Osteoblast (primary cell): ENCODE results near the gene GPR89A. TPM values are rescaled to one million over a fixed set of nuclear protein-coding genes. Genes with fewer than 3 reads are reported as not detected.
A peak's percentile ranks its signal among the peaks of the same experiment; 100 is the strongest.

Experiments used
- DNase-seq: peaks from one replicate; pipeline ENCODE4 v3.0.0; 2011; ENCODE audit warnings: low spot score, mixed read lengths; ENCODE audit not compliant: insufficient read length; ENCODE audit errors: missing footprints
- H2AFZ ChIP-seq: 2 replicates; pipeline ENCODE4 v1.6.0; 2011; ENCODE audit warnings: mild to moderate bottlenecking, low read length
- H3K27ac ChIP-seq: 2 replicates; pipeline ENCODE4 v1.5.1; 2011; ENCODE audit warnings: mild to moderate bottlenecking, low read depth, low read length, moderate library complexity
- H3K27me3 ChIP-seq: 2 replicates; pipeline ENCODE4 v1.6.0; 2012; ENCODE audit warnings: mild to moderate bottlenecking, control low read depth, inconsistent platforms, low read length, moderate library complexity; ENCODE audit not compliant: insufficient read depth
- H3K36me3 ChIP-seq: 2 replicates; pipeline ENCODE4 v1.5.1; 2011; ENCODE audit warnings: mild to moderate bottlenecking, low read length, control low read depth, moderate library complexity; ENCODE audit not compliant: insufficient read depth
- H3K4me1 ChIP-seq: 2 replicates; pipeline ENCODE4 v1.5.1; 2011; ENCODE audit warnings: mild to moderate bottlenecking, low read length, control low read depth, moderate library complexity; ENCODE audit not compliant: insufficient read depth
- H3K4me2 ChIP-seq: 2 replicates; pipeline ENCODE4 v1.6.0; 2011; ENCODE audit warnings: mild to moderate bottlenecking, low read length; ENCODE audit not compliant: insufficient read depth
- H3K4me3 ChIP-seq: fragments of 200-600 bp; sonication (generic); 3 replicates; pipeline ENCODE4 v1.5.1; 2012; ENCODE audit warnings: mild to moderate bottlenecking, low read length, inconsistent platforms; ENCODE audit not compliant: insufficient read depth
- H3K79me2 ChIP-seq: 2 replicates; pipeline ENCODE4 v1.6.0; 2012; ENCODE audit warnings: mild to moderate bottlenecking, low read length, control low read depth, inconsistent platforms; ENCODE audit not compliant: insufficient read depth
- H3K9me3 ChIP-seq: 2 replicates; pipeline ENCODE4 v1.5.1; 2011; ENCODE audit warnings: low read depth, low read length, control low read depth
- H4K20me1 ChIP-seq: 2 replicates; pipeline ENCODE4 v1.6.0; 2012; ENCODE audit warnings: mild to moderate bottlenecking, low read length, control low read depth; ENCODE audit not compliant: insufficient read depth
- total RNA-seq: library from RNA; depleted of rRNA; stranded (reverse); fragments of >200 nt; gene quantifications from 2 replicates; pipeline ENCODE4 v1.2.3, GENCODE V29; 2012
- TF ChIP-seq, protein P1 (sequence below): IDR thresholded peaks from 2 replicates; pipeline ENCODE4 v1.5.1; 2011; ENCODE audit warnings: mild to moderate bottlenecking, low read depth, low read length, moderate library complexity; ENCODE audit errors: extremely low read depth

GPR89A gene
- total RNA-seq, 1 donor = 33.7 TPM

GRCh38 chr1:145707183-145707867, 99.5 kb downstream of the GPR89A start, which contains the start of gene PDZK1:
TSS of gene PDZK1 (minus strand) at chr1:145707368. CDS start at chr1:145688021, 19,347 bp downstream.
- Histone ChIP-seq H3K79me2 (no peaks in the 10 kb centered on the region), H3K9me3 (no peaks in the 10 kb centered on the region), H2AFZ (peak within 1 kb of the TSS; percentile 53), H3K4me1 (peaks cover 10% of the 10 kb centered on the region), H4K20me1 (no peaks in the 10 kb centered on the region), H3K4me3 (no peak within 1 kb of the TSS), H3K4me2 (no peak within 1 kb of the TSS), H3K27me3 (no peaks in the 10 kb centered on the region), H3K36me3 (no peaks in the 10 kb centered on the region), H3K27ac (no peak within 1 kb of the TSS)
- TF ChIP-seq, protein P1, sequence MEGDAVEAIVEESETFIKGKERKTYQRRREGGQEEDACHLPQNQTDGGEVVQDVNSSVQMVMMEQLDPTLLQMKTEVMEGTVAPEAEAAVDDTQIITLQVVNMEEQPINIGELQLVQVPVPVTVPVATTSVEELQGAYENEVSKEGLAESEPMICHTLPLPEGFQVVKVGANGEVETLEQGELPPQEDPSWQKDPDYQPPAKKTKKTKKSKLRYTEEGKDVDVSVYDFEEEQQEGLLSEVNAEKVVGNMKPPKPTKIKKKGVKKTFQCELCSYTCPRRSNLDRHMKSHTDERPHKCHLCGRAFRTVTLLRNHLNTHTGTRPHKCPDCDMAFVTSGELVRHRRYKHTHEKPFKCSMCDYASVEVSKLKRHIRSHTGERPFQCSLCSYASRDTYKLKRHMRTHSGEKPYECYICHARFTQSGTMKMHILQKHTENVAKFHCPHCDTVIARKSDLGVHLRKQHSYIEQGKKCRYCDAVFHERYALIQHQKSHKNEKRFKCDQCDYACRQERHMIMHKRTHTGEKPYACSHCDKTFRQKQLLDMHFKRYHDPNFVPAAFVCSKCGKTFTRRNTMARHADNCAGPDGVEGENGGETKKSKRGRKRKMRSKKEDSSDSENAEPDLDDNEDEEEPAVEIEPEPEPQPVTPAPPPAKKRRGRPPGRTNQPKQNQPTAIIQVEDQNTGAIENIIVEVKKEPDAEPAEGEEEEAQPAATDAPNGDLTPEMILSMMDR = no peak
- DNase-seq = no peak

DNA sequence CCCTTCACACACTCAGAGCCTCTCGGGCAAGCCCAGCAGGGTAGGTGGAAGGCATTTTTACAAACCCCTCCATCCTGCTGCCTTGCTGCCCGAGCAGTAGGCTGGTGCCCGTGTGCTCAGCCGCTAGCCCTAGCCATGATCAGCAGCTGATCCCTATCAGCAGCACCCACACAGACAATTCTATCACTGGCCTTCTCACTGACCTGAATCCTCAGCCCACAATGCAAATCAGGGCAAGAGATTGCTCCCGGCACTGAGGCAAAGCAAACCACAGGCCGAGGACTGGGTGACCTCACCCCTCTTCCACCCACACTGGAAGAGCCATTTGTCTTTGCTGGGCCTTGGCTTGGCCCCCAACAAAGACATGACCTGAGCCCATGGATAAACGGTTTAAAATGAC, 100.3 kb downstream of the GPR89A start:
- TF ChIP-seq, protein P1 = no peak
- Histone ChIP-seq H3K27me3 (no peaks in the 10 kb centered on the region), H3K4me3 (no peak overlapping the region), H3K27ac (no peak overlapping the region), H4K20me1 (no peaks in the 10 kb centered on the region), H3K79me2 (no peaks in the 10 kb centered on the region), H3K4me2 (no peak overlapping the region), H2AFZ (peak overlapping the region; percentile 53), H3K4me1 (peaks cover 10% of the 10 kb centered on the region), H3K36me3 (no peaks in the 10 kb centered on the region), H3K9me3 (no peaks in the 10 kb centered on the region)
- DNase-seq = no peak

DNA sequence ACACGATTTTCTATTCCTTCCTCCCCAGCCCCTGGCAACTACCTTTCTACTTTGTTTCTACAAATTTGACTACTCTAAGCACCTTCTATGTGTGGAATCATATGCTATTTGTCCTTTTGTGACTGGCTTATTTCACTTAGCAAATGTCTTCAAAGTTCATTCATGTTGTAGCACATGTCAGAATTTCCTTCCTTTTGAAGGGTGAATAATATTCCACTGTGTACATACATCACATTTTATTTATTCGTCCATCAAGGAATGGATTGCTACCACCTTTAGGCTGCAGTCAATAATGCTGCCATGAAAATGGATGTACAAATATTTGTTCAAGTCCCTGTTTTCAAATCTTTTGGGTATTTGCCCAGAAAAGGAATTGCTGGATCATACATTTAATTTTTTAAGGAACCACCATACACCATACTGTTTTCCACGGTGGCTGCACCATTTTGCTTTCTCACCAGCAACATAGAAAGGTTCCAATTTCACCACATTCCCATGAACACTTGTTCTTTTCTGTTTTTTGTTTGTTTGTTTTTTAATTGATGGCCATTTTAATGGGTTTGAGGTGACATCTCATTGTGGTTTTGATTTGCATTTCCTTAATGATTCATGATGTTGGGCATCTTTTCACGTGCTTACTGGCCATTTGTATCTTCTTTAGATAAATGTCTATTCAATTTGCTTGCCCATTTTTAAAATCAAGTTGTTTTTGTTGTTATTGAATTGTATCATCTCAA, 102.7 kb downstream of the GPR89A start:
- Histone ChIP-seq H3K9me3 (no peaks in the 10 kb centered on the region), H3K27ac (no peak overlapping the region), H3K36me3 (no peaks in the 10 kb centered on the region), H4K20me1 (no peaks in the 10 kb centered on the region), H3K79me2 (no peaks in the 10 kb centered on the region), H3K4me2 (no peak overlapping the region), H3K4me3 (no peak overlapping the region), H3K27me3 (no peaks in the 10 kb centered on the region), H3K4me1 (peaks cover 10% of the 10 kb centered on the region), H2AFZ (no peak overlapping the region)
- DNase-seq = no peak
- TF ChIP-seq, protein P1 = no peak

- no peak overlapping the region for H3K4me2 ChIP-seq
- H3K4me1 ChIP-seq = peaks cover 7% of the 10 kb centered on the region
- TF ChIP-seq, protein P1 = no peak
- H4K20me1 ChIP-seq = no peaks in the 10 kb centered on the region
- H3K36me3 ChIP-seq = no peaks in the 10 kb centered on the region
- H3K27me3 ChIP-seq = no peaks in the 10 kb centered on the region
- no peak overlapping the region for H2AFZ ChIP-seq
- DNase-seq = no peak
- no peak overlapping the region for H3K4me3 ChIP-seq
- no peaks in the 10 kb centered on the region for H3K79me2 ChIP-seq
- H3K27ac ChIP-seq = no peak overlapping the region
- no peaks in the 10 kb centered on the region for H3K9me3 ChIP-seq
Observed at GRCh38 chr1:145711213-145711651, 103.4 kb downstream of the GPR89A start.
